GM12878 (cell line): ENCODE data around the gene TASL. TPM values are rescaled to one million over a fixed set of nuclear protein-coding genes. Genes with fewer than 3 reads are reported as not detected.

Experiments used
- ATAC-seq: fragments of 200-7000 bp; cut with Tn5 transposase; 3 replicates; pipeline ENCODE4 v1.9.1; 2020; ENCODE audit warnings: mild to moderate bottlenecking, moderate library complexity
- BruUV-seq: library from RNA; stranded (reverse); fragments of 400-500 nt; replicated peaks from 2 replicates; lab custom pipeline; 2021; lab: Mats Ljungman, UMichigan
- CTCF ChIA-PET: fragments of 300-600 bp; sonication (Branson Sonifier 250); formaldehyde crosslinking; extraction: SDS; loops from one replicate; lab custom pipeline; 2021; ENCODE audit warnings: inconsistent platforms; lab: Yijun Ruan, JAX
- POLR2A ChIA-PET: fragments of 350-600 bp; formaldehyde crosslinking; extraction: SDS; loops from one replicate; lab custom pipeline; 2021; ENCODE audit warnings: inconsistent platforms; lab: Charles Lee
- RAD21 ChIA-PET: fragments of 300-600 bp; sonication (Branson Sonifier 250); formaldehyde crosslinking; loops from one replicate; lab custom pipeline; 2023; ENCODE audit warnings: antibody characterized with exemption; ENCODE audit not compliant: unreplicated experiment; lab: Charles Lee
- SMC1A ChIA-PET: fragments of 300-600 bp; sonication (Branson Sonifier 250); formaldehyde crosslinking; loops from one replicate; lab custom pipeline; 2023; ENCODE audit not compliant: unreplicated experiment, uncharacterized antibody; lab: Charles Lee
- DNase-seq: peaks from one replicate; pipeline ENCODE4 v3.0.0-alpha.2; 2011; ENCODE audit warnings: low read depth, low spot score
- FAIRE-seq: peaks from 3 replicates; lab custom pipeline; 2011; peaks lifted over from hg19 to GRCh38; lab: Jason Lieb, UNC
- H2AFZ ChIP-seq: 2 replicates; pipeline ENCODE4 v1.6.0; 2011; ENCODE audit warnings: low read depth, low read length, control low read depth; ENCODE audit not compliant: control insufficient read depth
- H3K27ac ChIP-seq: 2 replicates; pipeline ENCODE4 v1.5.1; 2011; ENCODE audit warnings: control low read depth; ENCODE audit not compliant: control insufficient read depth, insufficient read depth
- H3K27me3 ChIP-seq, 2 experiments: replicated peaks in 1 of 2; 2 replicates each; pipeline versions ENCODE4 v1.6.0 to v1.6.1; 2011; ENCODE audit warnings: low read length in 1 of 2; ENCODE audit not compliant: control insufficient read depth in 2 of 2, insufficient read depth in 2 of 2
- H3K36me3 ChIP-seq, 2 experiments: 2 replicates each; pipeline ENCODE4 v1.5.1; 2011; ENCODE audit warnings: low read length in 1 of 2; ENCODE audit not compliant: control insufficient read depth in 2 of 2, insufficient read depth in 2 of 2
- H3K4me1 ChIP-seq: 2 replicates; pipeline ENCODE4 v1.6.1; 2011; ENCODE audit warnings: mild to moderate bottlenecking, low read length, moderate library complexity, mixed read lengths; ENCODE audit not compliant: control insufficient read depth, insufficient read depth
- H3K4me2 ChIP-seq: 2 replicates; pipeline ENCODE4 v1.6.0; 2011; ENCODE audit warnings: control low read depth; ENCODE audit not compliant: control insufficient read depth, insufficient read depth
- H3K4me3 ChIP-seq: fragments of 200-600 bp; sonication (generic); 2 replicates; pipeline ENCODE4 v1.5.1; 2016
- H3K79me2 ChIP-seq: 2 replicates; pipeline ENCODE4 v1.6.0; 2011; ENCODE audit warnings: low read length; ENCODE audit not compliant: control insufficient read depth, insufficient read depth
- H3K9ac ChIP-seq: 2 replicates; pipeline ENCODE4 v1.8.0; 2011; ENCODE audit warnings: low read length, control low read depth, mixed read lengths; ENCODE audit not compliant: control insufficient read depth, insufficient read depth
- H3K9me3 ChIP-seq: replicated peaks from 3 replicates; pipeline ENCODE4 v1.5.1; 2011; ENCODE audit warnings: mild to moderate bottlenecking, low read length; ENCODE audit not compliant: control insufficient read depth, insufficient read depth
- H4K20me1 ChIP-seq: 2 replicates; pipeline ENCODE4 v1.6.0; 2011; ENCODE audit not compliant: control insufficient read depth, insufficient read depth
- DPF2 ChIP-seq: fragments of 450-650 bp; IDR thresholded peaks from 2 replicates; pipeline ENCODE4 v1.6.1; 2017; ENCODE audit warnings: mild to moderate bottlenecking
- ESRRA ChIP-seq: IDR thresholded peaks from 2 replicates; pipeline ENCODE4 v1.6.1; 2012; ENCODE audit warnings: mild to moderate bottlenecking, low read length, improper control_type of control experiment
- EZH2 ChIP-seq: IDR thresholded peaks from 2 replicates; pipeline ENCODE4 v1.6.1; 2012; ENCODE audit warnings: low read depth, mild to moderate bottlenecking, control low read depth, inconsistent platforms, low read length, borderline replicate concordance; ENCODE audit not compliant: control insufficient read depth
- FOXM1 ChIP-seq: IDR thresholded peaks from 2 replicates; pipeline ENCODE4 v1.6.1; 2012; ENCODE audit warnings: low read depth, mild to moderate bottlenecking, inconsistent platforms, low read length, moderate library complexity
- IKZF1 ChIP-seq: fragments of 450-650 bp; conservative IDR thresholded peaks from 2 replicates; pipeline ENCODE4 v1.6.1; 2017; ENCODE audit warnings: antibody characterized with exemption, mild to moderate bottlenecking
- MYB ChIP-seq: fragments of 150-350 bp; IDR thresholded peaks from 2 replicates; pipeline ENCODE4 v1.6.1; 2014; ENCODE audit warnings: mild to moderate bottlenecking, low read depth, low read length, borderline replicate concordance
- MYC ChIP-seq: IDR thresholded peaks from 2 replicates; pipeline ENCODE4 v1.6.1; 2011; ENCODE audit warnings: mild to moderate bottlenecking, low read length, moderate library complexity, inconsistent platforms; ENCODE audit not compliant: insufficient read depth, insufficient replicate concordance, insufficient read length, severe bottlenecking
- PML ChIP-seq: IDR thresholded peaks from 2 replicates; pipeline ENCODE4 v1.6.1; 2012; ENCODE audit warnings: low read length, inconsistent platforms
- RELA ChIP-seq: fragments of 450-650 bp; IDR thresholded peaks from 2 replicates; pipeline ENCODE4 v1.8.0; 2014; ENCODE audit warnings: borderline replicate concordance; ENCODE audit not compliant: partially characterized antibody
- SREBF2 ChIP-seq: IDR thresholded peaks from 2 replicates; pipeline ENCODE4 v1.6.1; 2012; ENCODE audit warnings: mild to moderate bottlenecking, low read length
- STAT3 ChIP-seq: IDR thresholded peaks from 2 replicates; pipeline ENCODE4 v1.6.1; 2011; ENCODE audit warnings: low read depth, low read length, improper control_type of control experiment
- TCF7 ChIP-seq: IDR thresholded peaks from 2 replicates; pipeline ENCODE4 v1.6.1; 2014; ENCODE audit warnings: antibody characterized with exemption, borderline replicate concordance
- ZNF217 ChIP-seq: fragments of 450-650 bp; IDR thresholded peaks from 2 replicates; pipeline ENCODE4 v1.6.1; 2017; ENCODE audit warnings: antibody characterized with exemption, mild to moderate bottlenecking
- WGBS: methylation state at CpG from one replicate; pipeline ENCODE4 v1.1.6; 2016; ENCODE audit warnings: low lambda C conversion rate; ENCODE audit not compliant: insufficient replicate concordance, insufficient coverage; ENCODE audit errors: missing lambda C conversion rate; 5-methylcytosine and 5-hydroxymethylcytosine counted together
- in situ Hi-C: fragments of 300-500 bp; cut with MboI; formaldehyde crosslinking; loops from 9 replicates; pipeline ENCODE4 v1.14.3; 2018; ENCODE audit warnings: mixed read lengths
- intact Hi-C: fragments of 100-400 bp; cut with micrococcal nuclease; formaldehyde crosslinking; loops from one replicate; pipeline ENCODE4 v1.14.2; 2022; ENCODE audit not compliant: unreplicated experiment
- polyA plus RNA-seq, 11 experiments: library from polyadenylated mRNA; depleted of rRNA in 4 of 11; unstranded in 6 of 11; stranded (reverse) in 5 of 11; fragments of >200 nt; fragmentation: Nextera tagmentation in 4 of 11; fragmentation: Illumina TruSeq in 1 of 11; extraction: Ambion mirVana in 4 of 11; extraction: Trizol in 1 of 11; gene quantifications; 1 replicate in 1 of 11; 2 replicates in 10 of 11; pipeline versions ENCODE4 v1.2.1 to v1.2.3, GENCODE V29; 2011 to 2016; ENCODE audit warnings: inconsistent platforms in 2 of 11, missing spikeins in 2 of 11, low read depth in 1 of 11
- total RNA-seq, 4 experiments: library from RNA; depleted of rRNA in 3 of 4; stranded (reverse); fragments of >200 nt in 3 of 4; fragmentation: Illumina TruSeq in 1 of 4; extraction: Trizol in 1 of 4; gene quantifications; 2 replicates each; pipeline versions ENCODE4 v1.2.1 to v1.2.3, GENCODE V29; 2013 to 2021
- TF ChIP-seq, protein P1 (sequence below): IDR thresholded peaks from 2 replicates; pipeline ENCODE4 v1.6.1; 2012; ENCODE audit warnings: mild to moderate bottlenecking, low read depth, low read length
- TF ChIP-seq, protein P2 (sequence below): IDR thresholded peaks from 2 replicates; pipeline ENCODE4 v1.6.1; 2011; ENCODE audit warnings: low read depth, low read length, improper control_type of control experiment, borderline replicate concordance
- TF ChIP-seq, protein P3 (sequence below), 3 experiments: IDR thresholded peaks in 2 of 3; conservative IDR thresholded peaks in 1 of 3; 2 replicates each; pipeline ENCODE4 v1.5.1; 2011; ENCODE audit warnings: low read depth in 3 of 3, low read length in 3 of 3, mild to moderate bottlenecking in 3 of 3, control low read depth in 2 of 3, moderate library complexity in 2 of 3, inconsistent platforms in 1 of 3, mixed read lengths in 1 of 3; ENCODE audit not compliant: control insufficient read depth in 2 of 3, insufficient read depth in 1 of 3; ENCODE audit errors: extremely low read depth in 1 of 3

Gene TASL
- total and polyA plus RNA-seq, 10 of the 15 experiments (the other 5 are each of a cell fraction or from before 2014, with no cell fraction given): 12.4 to 107 (median 18.3) TPM

DNA sequence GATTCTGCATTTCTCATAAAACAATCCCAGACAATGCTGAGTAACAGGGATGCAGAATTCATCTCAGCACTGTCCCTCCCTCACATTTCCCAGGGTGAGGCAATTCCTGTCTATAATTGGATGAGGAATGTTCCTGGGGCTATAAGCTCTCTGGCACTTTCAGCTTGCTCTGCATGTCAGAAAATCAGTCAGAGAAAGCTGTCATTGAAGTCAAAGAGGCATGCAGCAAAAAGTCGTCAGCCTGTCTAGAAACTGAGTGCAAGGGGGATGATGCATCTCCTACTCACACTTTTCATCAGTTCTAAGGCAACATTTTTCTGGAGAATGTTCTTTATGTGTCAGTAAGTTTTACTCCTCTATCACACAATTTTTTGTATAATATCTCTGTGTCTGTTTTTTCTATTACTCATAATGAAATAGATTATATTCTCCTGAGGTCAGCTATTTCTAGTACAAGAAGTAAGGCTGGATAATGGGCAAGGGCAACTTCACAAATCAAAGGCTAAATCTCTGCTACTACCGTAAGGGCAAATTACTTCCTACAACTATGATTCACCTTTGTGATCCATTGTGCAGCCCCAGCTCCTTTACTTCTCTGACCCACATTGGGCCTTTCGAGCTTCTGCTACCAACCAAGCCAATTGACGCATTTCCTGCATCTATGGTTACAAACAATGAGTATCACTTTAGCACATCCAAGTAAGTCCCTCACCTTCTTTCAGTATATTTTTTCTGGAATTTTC is 56.0 kb downstream of the TASL start (continued):
- TF ChIP-seq MYC: no peak
- no peak for TF ChIP-seq STAT3
- TF ChIP-seq RELA: no peak
- TF ChIP-seq ESRRA: no peak
- no peak for TF ChIP-seq ZNF217
- no peak for TF ChIP-seq DPF2
- TF ChIP-seq EZH2: no peak
- TF ChIP-seq, all 136 proteins: peak for 0

DNA sequence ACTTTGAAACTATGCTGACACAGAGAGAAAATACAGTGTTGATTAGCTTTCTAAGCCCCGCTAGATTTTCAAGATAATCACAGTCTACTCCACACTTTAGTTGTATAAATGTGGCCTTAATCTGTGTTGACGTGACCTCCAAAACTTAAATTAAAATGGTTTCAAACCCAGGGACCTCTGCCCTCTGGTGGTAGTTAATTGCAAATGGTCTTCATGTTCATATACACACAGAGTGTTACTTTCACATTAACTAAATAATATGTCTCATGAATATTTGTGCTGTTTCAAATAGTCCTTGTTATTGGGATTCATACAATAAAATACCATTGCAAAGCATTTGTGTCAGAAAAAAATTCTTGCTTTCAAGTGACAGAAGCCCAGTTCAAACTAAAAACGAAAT is 64.3 kb downstream of the TASL start:
- 0% methylated on average over 3 of the region's 3 CpGs for WGBS
- no peaks in the 10 kb centered on the region for H4K20me1 ChIP-seq
- no peaks in the 10 kb centered on the region for H3K27me3 ChIP-seq
- no peak overlapping the region for H3K4me3 ChIP-seq
- no peaks in the 10 kb centered on the region for H3K9me3 ChIP-seq
- CTCF ChIA-PET: interaction anchor here (0.6 to 3.1 kb wide), 14 partner anchors 10 to 373 kb away, joined by 3 to 20 read pairs (median 4); no protein-coding TSS in a partner anchor
- SMC1A ChIA-PET: interaction anchor here (0.8 to 2.1 kb wide), 5 partner anchors 14 to 371 kb away, joined by 3 to 14 read pairs (median 3); no protein-coding TSS in a partner anchor
- no peak overlapping the region for H2AFZ ChIP-seq
- peak; percentile 76 for FAIRE-seq
- ATAC-seq: peak; percentile 84
- DNase-seq: no peak
- POLR2A ChIA-PET: interaction anchor here (1.4 kb wide), 1 partner anchor 9 kb away, joined by 4 read pairs; no protein-coding TSS in a partner anchor
- H3K4me1 ChIP-seq: no peaks in the 10 kb centered on the region
- BruUV-seq: no TSS peak
- RAD21 ChIA-PET: interaction anchor here (0.5 to 1.0 kb wide), 3 partner anchors 9 to 958 kb away, joined by 3 to 4 read pairs (median 3); no protein-coding TSS in a partner anchor
- intact Hi-C loops (loop anchor here (1.0 to 2.0 kb wide), 2 partner anchors 81 to 106 kb away; no protein-coding TSS in a partner anchor), in situ Hi-C loops (no loop called here)
- H3K27ac ChIP-seq: no peak overlapping the region
- H3K9ac ChIP-seq: no peak overlapping the region
- H3K79me2 ChIP-seq: no peaks in the 10 kb centered on the region
- no peaks in the 10 kb centered on the region for H3K36me3 ChIP-seq
- H3K4me2 ChIP-seq: no peak overlapping the region
- TF ChIP-seq, protein P1, sequence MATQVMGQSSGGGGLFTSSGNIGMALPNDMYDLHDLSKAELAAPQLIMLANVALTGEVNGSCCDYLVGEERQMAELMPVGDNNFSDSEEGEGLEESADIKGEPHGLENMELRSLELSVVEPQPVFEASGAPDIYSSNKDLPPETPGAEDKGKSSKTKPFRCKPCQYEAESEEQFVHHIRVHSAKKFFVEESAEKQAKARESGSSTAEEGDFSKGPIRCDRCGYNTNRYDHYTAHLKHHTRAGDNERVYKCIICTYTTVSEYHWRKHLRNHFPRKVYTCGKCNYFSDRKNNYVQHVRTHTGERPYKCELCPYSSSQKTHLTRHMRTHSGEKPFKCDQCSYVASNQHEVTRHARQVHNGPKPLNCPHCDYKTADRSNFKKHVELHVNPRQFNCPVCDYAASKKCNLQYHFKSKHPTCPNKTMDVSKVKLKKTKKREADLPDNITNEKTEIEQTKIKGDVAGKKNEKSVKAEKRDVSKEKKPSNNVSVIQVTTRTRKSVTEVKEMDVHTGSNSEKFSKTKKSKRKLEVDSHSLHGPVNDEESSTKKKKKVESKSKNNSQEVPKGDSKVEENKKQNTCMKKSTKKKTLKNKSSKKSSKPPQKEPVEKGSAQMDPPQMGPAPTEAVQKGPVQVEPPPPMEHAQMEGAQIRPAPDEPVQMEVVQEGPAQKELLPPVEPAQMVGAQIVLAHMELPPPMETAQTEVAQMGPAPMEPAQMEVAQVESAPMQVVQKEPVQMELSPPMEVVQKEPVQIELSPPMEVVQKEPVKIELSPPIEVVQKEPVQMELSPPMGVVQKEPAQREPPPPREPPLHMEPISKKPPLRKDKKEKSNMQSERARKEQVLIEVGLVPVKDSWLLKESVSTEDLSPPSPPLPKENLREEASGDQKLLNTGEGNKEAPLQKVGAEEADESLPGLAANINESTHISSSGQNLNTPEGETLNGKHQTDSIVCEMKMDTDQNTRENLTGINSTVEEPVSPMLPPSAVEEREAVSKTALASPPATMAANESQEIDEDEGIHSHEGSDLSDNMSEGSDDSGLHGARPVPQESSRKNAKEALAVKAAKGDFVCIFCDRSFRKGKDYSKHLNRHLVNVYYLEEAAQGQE: no peak
- TF ChIP-seq IKZF1 (no peak), SREBF2 (no peak), FOXM1 (no peak), PML (no peak), MYB (no peak), TCF7 (no peak)
- TF ChIP-seq, protein P2, sequence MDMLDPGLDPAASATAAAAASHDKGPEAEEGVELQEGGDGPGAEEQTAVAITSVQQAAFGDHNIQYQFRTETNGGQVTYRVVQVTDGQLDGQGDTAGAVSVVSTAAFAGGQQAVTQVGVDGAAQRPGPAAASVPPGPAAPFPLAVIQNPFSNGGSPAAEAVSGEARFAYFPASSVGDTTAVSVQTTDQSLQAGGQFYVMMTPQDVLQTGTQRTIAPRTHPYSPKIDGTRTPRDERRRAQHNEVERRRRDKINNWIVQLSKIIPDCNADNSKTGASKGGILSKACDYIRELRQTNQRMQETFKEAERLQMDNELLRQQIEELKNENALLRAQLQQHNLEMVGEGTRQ: no peak
- TF ChIP-seq, protein P3, sequence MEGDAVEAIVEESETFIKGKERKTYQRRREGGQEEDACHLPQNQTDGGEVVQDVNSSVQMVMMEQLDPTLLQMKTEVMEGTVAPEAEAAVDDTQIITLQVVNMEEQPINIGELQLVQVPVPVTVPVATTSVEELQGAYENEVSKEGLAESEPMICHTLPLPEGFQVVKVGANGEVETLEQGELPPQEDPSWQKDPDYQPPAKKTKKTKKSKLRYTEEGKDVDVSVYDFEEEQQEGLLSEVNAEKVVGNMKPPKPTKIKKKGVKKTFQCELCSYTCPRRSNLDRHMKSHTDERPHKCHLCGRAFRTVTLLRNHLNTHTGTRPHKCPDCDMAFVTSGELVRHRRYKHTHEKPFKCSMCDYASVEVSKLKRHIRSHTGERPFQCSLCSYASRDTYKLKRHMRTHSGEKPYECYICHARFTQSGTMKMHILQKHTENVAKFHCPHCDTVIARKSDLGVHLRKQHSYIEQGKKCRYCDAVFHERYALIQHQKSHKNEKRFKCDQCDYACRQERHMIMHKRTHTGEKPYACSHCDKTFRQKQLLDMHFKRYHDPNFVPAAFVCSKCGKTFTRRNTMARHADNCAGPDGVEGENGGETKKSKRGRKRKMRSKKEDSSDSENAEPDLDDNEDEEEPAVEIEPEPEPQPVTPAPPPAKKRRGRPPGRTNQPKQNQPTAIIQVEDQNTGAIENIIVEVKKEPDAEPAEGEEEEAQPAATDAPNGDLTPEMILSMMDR (IDR thresholded peaks at IDR 0.05 in 2 of 3, conservative IDR thresholded peaks at IDR 0.05 in 1 of 3; ENCODE audit: control insufficient read depth in 2 of 3, extremely low read depth in 1 of 3, insufficient read depth in 1 of 3, low read depth in 3 of 3, low read length in 3 of 3): peak; percentile 51 to 61 (median 57)
